ENCODE data around the gene PXN.

The PXN gene

GRCh38 chr12:120265473-120266179 lies at the start of gene PXN:
TSS of gene PXN (minus strand) at chr12:120265730. CDS start at chr12:120265629, 101 bp downstream.
- peak; percentile 70 to 88 for DNase-seq (ENCODE audit: low read depth in 2 of 2)

- no peak for DNase-seq (ENCODE audit: low read depth in 2 of 2)
Observed at GRCh38 chr12:120314220-120314619, 48.7 kb upstream of the PXN start.

GRCh38 chr12:120301962-120302815 lies 36.7 kb upstream of the PXN start, which contains the start of gene SIRT4:
TSS of gene SIRT4 (plus strand) at chr12:120302321. CDS start at chr12:120303562, 1,241 bp downstream.
- peak; percentile 78 to 84 for DNase-seq (ENCODE audit: low read depth in 2 of 2)

GRCh38 chr12:120292661-120293531 lies 27.4 kb upstream of the PXN start, which contains the start of gene RNU4-1:
TSS of gene RNU4-1 (minus strand) at chr12:120293237.
- peak; percentile 51 to 74 for DNase-seq (ENCODE audit: low read depth in 2 of 2)

- DNase-seq (ENCODE audit: low read depth in 2 of 2) = no peak
Observed at GRCh38 chr12:120292411-120292660, 26.8 kb upstream of the PXN start.

- DNase-seq (ENCODE audit: low read depth in 2 of 2) = peak; percentile 8 to 11
Observed at GRCh38 chr12:120290609-120291305, 25.2 kb upstream of the PXN start.

GRCh38 chr12:120287491-120287890 lies 22.0 kb upstream of the PXN start:
- DNase-seq (ENCODE audit: low read depth in 2 of 2) = no peak

- DNase-seq (ENCODE audit: low read depth in 2 of 2) = no peak
Observed at GRCh38 chr12:120286768-120287490, 21.4 kb upstream of the PXN start.

GRCh38 chr12:120284381-120284780 lies 18.9 kb upstream of the PXN start:
- DNase-seq (ENCODE audit: low read depth in 2 of 2) = no peak

- no peak for DNase-seq (ENCODE audit: low read depth in 2 of 2)
Observed at GRCh38 chr12:120283318-120283717, 17.8 kb upstream of the PXN start.

- no peak for DNase-seq (ENCODE audit: low read depth in 2 of 2)
Observed at GRCh38 chr12:120278137-120279069, 12.9 kb upstream of the PXN start.

- DNase-seq (ENCODE audit: low read depth in 2 of 2) = no peak
Observed at GRCh38 chr12:120276734-120277133, 11.2 kb upstream of the PXN start.

- no peak for DNase-seq (ENCODE audit: low read depth in 2 of 2)
Observed at GRCh38 chr12:120267736-120268135, 2.2 kb upstream of the PXN start.

GRCh38 chr12:120266180-120266870 lies 795 bp upstream of the PXN start:
- no peak for DNase-seq (ENCODE audit: low read depth in 2 of 2)

- DNase-seq (ENCODE audit: low read depth in 2 of 2) = no peak
Observed at GRCh38 chr12:120264904-120265472, 542 bp downstream of the PXN start.

GRCh38 chr12:120264086-120264903 lies 1.2 kb downstream of the PXN start:
- no peak for DNase-seq (ENCODE audit: low read depth in 2 of 2)

GRCh38 chr12:120263748-120264085 lies 1.8 kb downstream of the PXN start:
- DNase-seq (ENCODE audit: low read depth in 2 of 2) = no peak

All from stimulated activated CD8-positive, alpha-beta memory T cell treated with anti-CD3 and anti-CD28 coated beads, Interleukin-7, amount 100 ng/mL, for 4 hours (primary cell).